ENCODE measurements around the gene UNK. TPM values are rescaled to one million over a fixed set of nuclear protein-coding genes. Genes with fewer than 3 reads are reported as not detected.
A peak's percentile ranks its signal among the peaks of the same experiment; 100 is the strongest.

Gene UNK
- total and polyA plus RNA-seq, 2 of the 13 experiments (the other 11 are each of a cell fraction or from before 2014, with no cell fraction given): 31.6 to 33.0 TPM

DNA sequence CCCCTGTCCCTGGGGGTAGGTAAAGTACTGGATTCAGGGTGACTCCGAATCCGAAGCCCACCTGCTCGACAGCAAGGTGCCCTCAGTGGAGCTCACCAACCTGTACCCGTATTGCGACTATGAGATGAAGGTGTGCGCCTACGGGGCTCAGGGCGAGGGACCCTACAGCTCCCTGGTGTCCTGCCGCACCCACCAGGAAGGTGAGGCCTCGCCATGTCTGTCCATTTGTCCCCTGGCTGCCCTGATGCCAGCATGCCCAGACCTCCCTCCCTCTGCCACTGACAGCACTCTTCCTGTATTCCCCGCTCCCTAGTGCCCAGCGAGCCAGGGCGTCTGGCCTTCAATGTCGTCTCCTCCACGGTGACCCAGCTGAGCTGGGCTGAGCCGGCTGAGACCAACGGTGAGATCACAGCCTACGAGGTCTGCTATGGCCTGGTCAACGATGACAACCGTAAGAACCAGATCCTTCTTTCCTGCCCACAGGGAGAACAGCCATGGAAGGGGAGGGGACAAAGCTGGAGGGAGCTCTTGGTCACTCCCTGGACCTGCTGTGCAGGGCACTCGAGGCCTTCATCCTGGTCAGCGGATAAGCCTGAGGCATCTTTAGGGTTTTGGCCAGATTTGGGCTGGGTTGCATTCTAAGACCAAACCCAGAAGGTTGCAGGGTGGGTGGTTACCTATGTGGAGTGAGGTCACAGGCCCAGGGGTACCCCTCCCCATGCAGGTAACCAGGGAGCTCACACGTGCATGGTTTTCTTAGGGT, 33.8 kb upstream of the UNK start (continued):
- TF ChIP-seq, protein P1, sequence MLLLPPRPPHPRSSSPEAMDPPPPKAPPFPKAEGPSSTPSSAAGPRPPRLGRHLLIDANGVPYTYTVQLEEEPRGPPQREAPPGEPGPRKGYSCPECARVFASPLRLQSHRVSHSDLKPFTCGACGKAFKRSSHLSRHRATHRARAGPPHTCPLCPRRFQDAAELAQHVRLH (CRISPR knock-in tag; IDR thresholded peaks at IDR 0.05; ENCODE audit: borderline replicate concordance, low read depth): no peak
- TF ChIP-seq NR2F1 (CRISPR knock-in tag; IDR thresholded peaks at IDR 0.05) (no peak), KAT8 (CRISPR knock-in tag; IDR thresholded peaks at IDR 0.05) (no peak), ZFX (CRISPR knock-in tag; IDR thresholded peaks at IDR 0.05; ENCODE audit: low read depth) (peak; percentile 29; the same call in 1 of the 2 replicates), PHF21A (CRISPR knock-in tag; IDR thresholded peaks at IDR 0.05) (0 out of 2 replicates have a peak, but pooled peaks have one; percentile 3), TAF1 (CRISPR knock-in tag; IDR thresholded peaks at IDR 0.05) (no peak), PHF20 (CRISPR knock-in tag; IDR thresholded peaks at IDR 0.05) (no peak), SAFB2 (CRISPR knock-in tag; IDR thresholded peaks at IDR 0.05; ENCODE audit: borderline replicate concordance, low read depth) (no peak), HOXD1 (CRISPR knock-in tag; IDR thresholded peaks at IDR 0.05) (no peak), NR1H2 (CRISPR knock-in tag; IDR thresholded peaks at IDR 0.05; ENCODE audit: borderline replicate concordance, low read depth) (no peak), HDAC1 (CRISPR knock-in tag; IDR thresholded peaks at IDR 0.05) (no peak; the same call in 1 of the 2 replicates), DPF2 (CRISPR knock-in tag; IDR thresholded peaks at IDR 0.05; ENCODE audit: borderline replicate concordance, low read depth) (no peak), ZNF597 (CRISPR knock-in tag; IDR thresholded peaks at IDR 0.05) (no peak), ZBTB38 (CRISPR knock-in tag; IDR thresholded peaks at IDR 0.05) (peak; percentile 88; the same call in 1 of the 2 replicates), ZNF550 (CRISPR knock-in tag; IDR thresholded peaks at IDR 0.05; ENCODE audit: borderline replicate concordance) (0 out of 2 replicates have a peak, but pooled peaks have one; percentile 62), CBX1 (IDR thresholded peaks at IDR 0.05; ENCODE audit: low read depth) (no peak), ZNF773 (CRISPR knock-in tag; IDR thresholded peaks at IDR 0.05; ENCODE audit: borderline replicate concordance) (no peak), GMEB1 (CRISPR knock-in tag; IDR thresholded peaks at IDR 0.05; ENCODE audit: borderline replicate concordance) (no peak), RFXAP (CRISPR knock-in tag; IDR thresholded peaks at IDR 0.05; ENCODE audit: borderline replicate concordance) (no peak), ZNF235 (CRISPR knock-in tag; IDR thresholded peaks at IDR 0.05; ENCODE audit: borderline replicate concordance) (no peak), MAZ (IDR thresholded peaks at IDR 0.05; ENCODE audit: borderline replicate concordance, low read depth, low read length) (no peak), MAZ (CRISPR knock-in tag; IDR thresholded peaks at IDR 0.05; ENCODE audit: low read depth) (0 out of 2 replicates have a peak, but pooled peaks have one; percentile 37), HDAC2 (CRISPR knock-in tag; IDR thresholded peaks at IDR 0.05) (no peak), ZFP1 (CRISPR knock-in tag; IDR thresholded peaks at IDR 0.05) (no peak), POLR2A (IDR thresholded peaks at IDR 0.05; ENCODE audit: insufficient read depth in 1 of 2, low read depth in 2 of 2, low read length in 2 of 2) (no peak)
- TF ChIP-seq, protein P2, sequence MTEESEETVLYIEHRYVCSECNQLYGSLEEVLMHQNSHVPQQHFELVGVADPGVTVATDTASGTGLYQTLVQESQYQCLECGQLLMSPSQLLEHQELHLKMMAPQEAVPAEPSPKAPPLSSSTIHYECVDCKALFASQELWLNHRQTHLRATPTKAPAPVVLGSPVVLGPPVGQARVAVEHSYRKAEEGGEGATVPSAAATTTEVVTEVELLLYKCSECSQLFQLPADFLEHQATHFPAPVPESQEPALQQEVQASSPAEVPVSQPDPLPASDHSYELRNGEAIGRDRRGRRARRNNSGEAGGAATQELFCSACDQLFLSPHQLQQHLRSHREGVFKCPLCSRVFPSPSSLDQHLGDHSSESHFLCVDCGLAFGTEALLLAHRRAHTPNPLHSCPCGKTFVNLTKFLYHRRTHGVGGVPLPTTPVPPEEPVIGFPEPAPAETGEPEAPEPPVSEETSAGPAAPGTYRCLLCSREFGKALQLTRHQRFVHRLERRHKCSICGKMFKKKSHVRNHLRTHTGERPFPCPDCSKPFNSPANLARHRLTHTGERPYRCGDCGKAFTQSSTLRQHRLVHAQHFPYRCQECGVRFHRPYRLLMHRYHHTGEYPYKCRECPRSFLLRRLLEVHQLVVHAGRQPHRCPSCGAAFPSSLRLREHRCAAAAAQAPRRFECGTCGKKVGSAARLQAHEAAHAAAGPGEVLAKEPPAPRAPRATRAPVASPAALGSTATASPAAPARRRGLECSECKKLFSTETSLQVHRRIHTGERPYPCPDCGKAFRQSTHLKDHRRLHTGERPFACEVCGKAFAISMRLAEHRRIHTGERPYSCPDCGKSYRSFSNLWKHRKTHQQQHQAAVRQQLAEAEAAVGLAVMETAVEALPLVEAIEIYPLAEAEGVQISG (CRISPR knock-in tag; IDR thresholded peaks at IDR 0.05): peak; percentile 13; the same call in 1 of the 2 replicates

Data from HepG2 (cell line).